Fibroblast of skin of abdomen (primary cell): Measurements from ENCODE around the gene PDZRN4.
"Not testable (repeated sequence)": the region's sequence is repeated elsewhere in the genome, so short reads cannot be mapped to it uniquely, and the experiment has no call there.

Experiments used
- DNase-seq: peaks from one replicate; pipeline ENCODE4 v3.0.0-alpha.2; 2013

Gene PDZRN4

GRCh38 chr12:41514021-41514777 lies 326.1 kb downstream of the PDZRN4 start:
- no peak for DNase-seq

GRCh38 chr12:41514907-41515306 lies 326.8 kb downstream of the PDZRN4 start:
- DNase-seq = no peak

GRCh38 chr12:41515953-41516352 lies 327.8 kb downstream of the PDZRN4 start:
- DNase-seq = no peak

DNA sequence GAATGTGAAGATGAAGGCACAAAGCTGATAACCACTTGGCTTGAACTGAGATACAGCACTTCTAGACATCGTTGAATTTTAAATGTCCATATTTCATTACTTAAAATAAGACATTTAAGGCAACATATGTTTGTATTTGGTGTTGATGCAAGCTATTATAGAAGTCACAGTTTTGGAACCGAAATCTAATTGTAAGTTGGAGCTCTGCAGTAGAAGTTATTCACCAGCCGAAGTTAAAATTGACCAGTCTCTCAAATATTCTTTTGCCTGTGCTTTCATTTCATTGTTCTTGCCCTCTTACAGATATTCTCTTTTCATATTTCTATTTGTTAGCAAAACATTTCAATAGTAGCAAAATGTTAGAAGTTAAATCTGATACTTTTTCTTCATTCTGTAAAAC lies 332.7 kb downstream of the PDZRN4 start:
- no peak for DNase-seq

- peak; percentile 95 for DNase-seq
Measured at GRCh38 chr12:41521872-41522379, 333.8 kb downstream of the PDZRN4 start.

- no peak for DNase-seq
Measured at GRCh38 chr12:41527062-41527461, 338.9 kb downstream of the PDZRN4 start.

DNA sequence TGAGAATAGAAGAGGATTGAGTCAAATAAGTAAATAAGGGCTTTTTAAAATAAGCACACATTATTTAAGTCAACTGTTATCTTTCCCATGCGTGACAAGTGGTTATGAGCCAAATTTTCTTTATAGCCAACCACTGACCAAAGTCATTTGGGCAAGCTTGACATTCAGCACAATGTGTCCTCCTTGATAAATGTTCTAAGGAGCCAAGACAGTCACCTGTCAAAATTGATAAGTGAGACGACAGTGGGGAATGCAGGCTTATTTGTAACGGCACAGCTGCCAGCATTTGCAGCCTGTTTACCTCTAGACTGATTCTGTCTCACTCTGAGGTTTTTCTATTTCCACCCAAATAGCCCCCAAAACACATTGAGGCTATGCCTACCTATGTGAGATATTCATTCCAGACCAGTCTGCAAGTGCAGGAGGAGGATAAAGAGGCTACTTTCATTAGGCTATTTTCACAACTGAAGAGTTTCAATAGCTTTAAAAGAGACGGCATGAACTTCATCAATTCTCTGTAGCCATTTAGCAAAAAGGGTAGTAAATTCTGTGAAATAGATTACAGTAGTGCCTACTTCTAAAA lies 339.5 kb downstream of the PDZRN4 start:
- DNase-seq = no peak

DNA sequence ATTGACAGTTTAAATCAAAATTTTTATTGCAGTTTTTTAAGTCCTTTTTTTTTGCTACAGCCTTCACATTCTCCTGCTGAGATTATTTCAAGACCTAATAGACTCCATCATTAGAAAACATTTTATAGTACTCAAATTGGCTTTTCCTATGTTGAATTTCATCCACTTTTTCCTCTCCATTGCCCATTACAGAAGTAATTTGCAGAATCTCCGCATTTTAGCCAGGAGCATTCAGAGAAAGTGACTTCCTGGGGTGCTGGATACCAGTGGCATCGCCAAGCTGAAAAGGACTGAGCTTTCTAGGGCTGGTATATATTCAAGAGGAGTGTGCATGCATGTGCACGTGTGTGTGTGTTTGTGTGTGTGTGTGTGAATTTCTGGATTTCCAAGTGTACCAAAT lies 340.8 kb downstream of the PDZRN4 start:
- no peak for DNase-seq

DNA sequence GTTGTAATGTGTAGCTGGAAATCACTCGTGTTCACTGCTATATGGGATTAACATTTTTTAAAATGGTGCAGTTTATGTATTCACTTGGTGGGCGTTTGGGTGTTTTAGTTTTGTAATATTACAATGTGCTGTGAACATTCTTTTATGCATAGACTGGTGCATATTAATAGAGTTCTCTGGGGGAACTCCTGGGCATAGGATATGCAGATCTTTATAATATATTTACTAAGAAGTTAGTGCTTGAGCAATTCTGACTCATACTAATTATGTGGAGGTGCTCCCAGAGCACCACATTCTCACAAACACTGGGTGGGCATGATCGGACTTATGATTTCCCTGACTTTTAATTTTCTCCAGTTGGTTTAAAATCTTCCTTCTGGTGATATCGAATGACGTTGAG lies 342.3 kb downstream of the PDZRN4 start:
- no peak for DNase-seq

DNA sequence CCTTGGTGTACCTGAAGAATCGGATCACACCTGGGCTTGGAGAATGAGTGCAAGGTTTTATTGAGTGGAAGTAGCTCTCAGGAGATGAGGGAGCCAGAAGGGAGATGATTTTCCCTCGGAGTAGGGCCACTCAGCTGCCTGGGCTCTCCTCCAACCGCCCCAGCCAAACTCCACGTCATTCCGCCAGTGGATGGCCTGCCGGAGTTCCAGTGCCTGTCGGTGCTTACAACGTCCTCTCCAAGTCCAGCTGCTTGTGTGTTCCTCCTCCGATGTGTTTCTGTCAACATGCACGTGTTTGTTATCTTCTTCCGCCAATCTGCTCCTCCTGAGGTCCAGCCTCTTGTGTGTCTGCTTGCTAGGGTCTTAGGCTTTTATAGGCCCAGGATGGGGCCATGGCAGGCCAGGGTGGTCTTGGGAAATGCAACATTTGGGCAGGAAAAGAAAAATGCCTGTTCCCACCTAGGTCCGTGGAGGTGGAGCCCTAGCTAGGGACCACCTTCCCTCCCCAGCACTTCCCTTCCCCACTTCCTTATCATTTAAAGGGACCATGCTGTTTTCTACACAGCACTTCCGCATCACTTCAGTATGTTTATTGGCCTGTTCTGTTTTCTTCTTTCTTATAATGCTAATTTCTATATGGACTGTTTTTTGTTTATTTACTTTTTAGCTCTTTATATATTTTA lies 343.2 kb downstream of the PDZRN4 start:
- no peak for DNase-seq

- DNase-seq = no peak
Measured at GRCh38 chr12:41532072-41532471, 344.0 kb downstream of the PDZRN4 start.

DNA sequence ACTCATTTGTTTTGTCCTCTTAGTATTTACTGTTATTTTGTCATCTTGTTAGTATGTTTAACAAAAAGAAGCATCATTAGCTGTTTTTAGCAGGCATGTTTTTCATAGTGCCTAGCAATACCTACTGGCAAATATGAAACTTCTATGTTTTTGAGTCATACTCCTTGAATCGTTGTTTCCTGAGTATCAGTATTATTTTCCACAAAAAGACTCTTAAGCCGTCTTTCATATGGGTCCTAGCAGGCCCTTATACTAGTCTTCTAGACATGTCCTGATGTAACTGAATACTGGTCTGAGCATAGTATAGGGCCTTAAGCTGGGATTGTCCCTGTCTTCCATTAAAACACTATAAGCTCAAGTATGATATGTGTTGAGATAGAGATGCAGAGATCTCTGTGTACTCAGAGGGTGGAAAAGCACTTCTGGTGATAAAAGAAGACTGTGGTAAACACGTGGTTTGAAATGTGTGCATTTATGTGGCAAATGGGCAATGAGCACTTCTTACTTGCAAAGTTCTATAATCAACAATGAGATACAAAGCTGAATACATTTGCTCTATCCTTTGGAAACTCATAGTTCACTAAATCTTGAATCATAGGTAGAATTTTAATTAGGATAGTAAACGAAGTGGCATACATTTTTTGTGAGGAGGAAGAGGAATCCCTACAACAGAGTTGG lies 348.8 kb downstream of the PDZRN4 start:
- no peak for DNase-seq

DNA sequence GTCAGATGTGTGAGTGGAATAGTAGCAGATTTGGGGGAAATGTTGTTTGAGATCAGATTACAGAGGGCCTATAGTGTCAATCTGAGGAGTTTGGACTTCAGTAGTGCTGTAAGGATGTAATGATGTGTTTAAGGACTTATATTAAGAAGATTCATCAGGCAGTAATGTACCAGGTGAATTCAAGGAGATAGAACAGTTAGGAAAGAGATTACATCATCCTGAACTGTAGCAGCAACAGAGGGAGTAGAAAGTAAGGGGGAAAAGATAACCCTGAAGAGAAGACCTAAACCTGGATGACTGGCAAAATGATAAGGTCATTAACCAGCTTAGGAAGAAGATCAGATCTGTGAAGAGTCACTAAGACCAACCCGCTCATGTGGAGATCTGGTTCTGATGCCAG lies 349.4 kb downstream of the PDZRN4 start:
- DNase-seq = no peak

DNA sequence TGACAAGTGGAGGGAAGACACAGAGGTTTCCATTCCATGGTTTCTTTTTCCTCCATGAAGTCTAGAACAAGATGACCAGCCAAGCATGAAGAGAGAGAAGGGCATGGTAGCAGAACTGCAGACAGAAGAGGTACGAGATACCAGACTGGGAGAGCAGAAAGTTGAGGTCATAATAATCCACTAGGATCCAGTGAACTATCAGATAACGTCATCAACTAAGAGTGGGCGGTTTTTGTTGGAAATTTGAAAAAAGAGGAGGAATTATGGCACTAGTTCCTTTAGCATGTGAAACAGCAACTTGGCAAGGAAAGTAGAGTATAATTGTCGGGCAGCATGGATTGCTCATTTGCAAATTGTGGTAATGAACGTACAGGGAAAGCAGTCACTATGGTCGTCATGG lies 357.6 kb downstream of the PDZRN4 start:
- DNase-seq = no peak

GRCh38 chr12:41547071-41547470 lies 359.0 kb downstream of the PDZRN4 start:
- not testable (repeated sequence) for DNase-seq

GRCh38 chr12:41548926-41549325 lies 360.8 kb downstream of the PDZRN4 start:
- no peak for DNase-seq

GRCh38 chr12:41552588-41552987 lies 364.5 kb downstream of the PDZRN4 start:
- peak; percentile 36 for DNase-seq

DNA sequence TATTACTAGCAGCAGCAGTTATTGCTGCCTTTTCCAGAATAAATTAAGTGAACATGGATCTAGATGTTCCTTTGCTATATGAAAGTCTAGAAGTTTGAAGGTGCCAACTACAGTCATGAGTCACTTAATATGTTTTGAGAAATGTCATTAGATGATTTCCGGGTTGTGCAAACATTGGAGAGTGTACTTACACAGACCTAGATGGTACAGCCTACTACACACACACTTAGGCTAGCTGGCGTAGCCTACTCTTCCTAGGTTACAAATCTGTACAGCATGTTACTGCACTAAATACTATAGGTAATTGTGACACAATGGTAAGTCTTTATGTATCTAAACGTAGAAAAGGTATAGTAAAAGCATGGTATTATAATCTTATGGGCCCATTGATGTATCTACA lies 368.1 kb downstream of the PDZRN4 start:
- DNase-seq = no peak

- no peak for DNase-seq
Measured at GRCh38 chr12:41557344-41557743, 369.2 kb downstream of the PDZRN4 start.

- DNase-seq = no peak
Measured at GRCh38 chr12:41558671-41559070, 370.6 kb downstream of the PDZRN4 start.

DNA sequence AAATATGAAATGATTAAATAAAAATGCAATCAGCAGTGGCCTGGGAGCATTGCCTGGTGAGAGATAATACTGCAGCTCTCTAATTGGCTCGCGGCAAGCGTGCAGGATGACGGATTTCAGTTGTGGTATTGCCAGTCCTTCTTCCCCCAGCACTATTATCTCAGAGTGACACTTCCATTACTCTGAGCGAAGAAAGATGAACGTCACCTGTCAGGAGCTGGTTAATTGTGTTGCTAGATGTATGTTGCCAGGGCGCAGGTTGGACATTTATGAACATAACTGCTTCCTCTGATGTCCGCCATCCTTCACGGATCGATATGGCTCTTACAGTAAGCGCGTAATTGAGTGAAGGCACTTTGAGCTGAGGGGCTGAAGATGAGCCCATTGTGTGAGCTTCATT lies 374.9 kb downstream of the PDZRN4 start:
- DNase-seq = no peak

DNA sequence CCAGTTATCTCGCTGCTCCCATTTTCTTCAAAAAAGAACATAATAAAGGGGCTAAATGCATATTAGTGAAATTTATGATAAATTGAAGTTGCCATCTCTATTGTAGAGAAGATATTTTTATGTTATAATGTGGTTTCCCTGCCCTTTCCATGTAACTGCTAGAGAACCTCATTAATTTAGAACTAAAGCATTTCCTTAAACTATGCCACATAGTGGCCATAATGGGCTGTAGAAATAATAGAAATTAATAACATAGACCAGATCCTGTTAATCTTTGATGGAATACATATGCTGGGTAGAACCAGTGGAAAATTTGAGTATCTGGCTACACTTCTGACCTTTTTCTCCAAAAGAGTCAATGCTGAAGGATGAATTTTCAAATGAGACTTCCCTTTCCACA lies 376.7 kb downstream of the PDZRN4 start:
- no peak for DNase-seq

- no peak for DNase-seq
Measured at GRCh38 chr12:41566703-41567102, 378.6 kb downstream of the PDZRN4 start.
